ENCODE data around the gene CTDNEP1.
A peak's percentile ranks its signal among the peaks of the same experiment; 100 is the strongest.

CTDNEP1 gene

GRCh38 chr17:7284911-7285310 lies 33.4 kb upstream of the CTDNEP1 start:
- Histone ChIP-seq H3K27ac (ENCODE audit: insufficient read depth in 1 of 2, low read depth in 1 of 2, low read length in 2 of 2, poor library complexity in 1 of 2, severe bottlenecking in 2 of 2) (no peak overlapping the region), H3K36me3 (ENCODE audit: control insufficient read depth in 4 of 4, insufficient read depth in 4 of 4, low read length in 3 of 4) (peaks cover 0 to 5% (median 0%) of the 10 kb centered on the region in 4 experiments), H3K9me3 (ENCODE audit: control extremely low read depth in 1 of 5, control insufficient read depth in 4 of 5, insufficient read depth in 2 of 5, low read depth in 1 of 5, low read length in 4 of 5) (no peaks in the 10 kb centered on the region), H3K4me1 (ENCODE audit: control extremely low read depth in 1 of 4, control insufficient read depth in 4 of 4, insufficient read depth in 4 of 4, low read length in 3 of 4) (peaks cover 0 to 47% (median 41%) of the 10 kb centered on the region in 4 experiments), H3K27me3 (replicated peaks in 2 of 5; ENCODE audit: control insufficient read depth in 4 of 5, insufficient read depth in 5 of 5, low read length in 4 of 5) (no peaks in the 10 kb centered on the region), H3K4me3 (ENCODE audit: control insufficient read depth in 1 of 7, extremely low read depth in 1 of 7, insufficient read depth in 4 of 7, low read depth in 2 of 7, low read length in 6 of 7) (no peak overlapping the region)
- 95% methylated on average over 9 of the region's 16 CpGs for WGBS (ENCODE audit: insufficient coverage)
- DNase-seq: no peak
- CTCF ChIA-PET: interaction anchor here (1.0 to 6.5 kb wide), 6 partner anchors 7 to 62 kb away, joined by 3 to 46 read pairs (median 6); partner anchors contain the start of gene ACAP1
- POLR2A ChIA-PET: no interaction called here

GRCh38 chr17:7283471-7284216 lies 32.1 kb upstream of the CTDNEP1 start:
- ChIA-PET CTCF (interaction anchor here (0.8 to 6.5 kb wide), 6 partner anchors 8 to 53 kb away, joined by 3 to 65 read pairs (median 24); partner anchors contain the start of gene ACAP1), POLR2A (no interaction called here)
- no peak overlapping the region for H3K27ac ChIP-seq (ENCODE audit: insufficient read depth in 1 of 2, low read depth in 1 of 2, low read length in 2 of 2, poor library complexity in 1 of 2, severe bottlenecking in 2 of 2)
- H3K4me3 ChIP-seq (ENCODE audit: control insufficient read depth in 1 of 7, extremely low read depth in 1 of 7, insufficient read depth in 4 of 7, low read depth in 2 of 7, low read length in 6 of 7): no peak overlapping the region
- 80% methylated on average over 9 of the region's 18 CpGs for WGBS (ENCODE audit: insufficient coverage)
- peaks cover 0 to 5% (median 0%) of the 10 kb centered on the region in 4 experiments for H3K36me3 ChIP-seq (ENCODE audit: control insufficient read depth in 4 of 4, insufficient read depth in 4 of 4, low read length in 3 of 4)
- H3K9me3 ChIP-seq (ENCODE audit: control extremely low read depth in 1 of 5, control insufficient read depth in 4 of 5, insufficient read depth in 2 of 5, low read depth in 1 of 5, low read length in 4 of 5): no peaks in the 10 kb centered on the region
- no peaks in the 10 kb centered on the region for H3K27me3 ChIP-seq (replicated peaks in 2 of 5; ENCODE audit: control insufficient read depth in 4 of 5, insufficient read depth in 5 of 5, low read length in 4 of 5)
- DNase-seq: peak in 1 of 3 donors; percentile 20
- H3K4me1 ChIP-seq (ENCODE audit: control extremely low read depth in 1 of 4, control insufficient read depth in 4 of 4, insufficient read depth in 4 of 4, low read length in 3 of 4): peaks cover 0 to 47% (median 41%) of the 10 kb centered on the region in 4 experiments

DNA sequence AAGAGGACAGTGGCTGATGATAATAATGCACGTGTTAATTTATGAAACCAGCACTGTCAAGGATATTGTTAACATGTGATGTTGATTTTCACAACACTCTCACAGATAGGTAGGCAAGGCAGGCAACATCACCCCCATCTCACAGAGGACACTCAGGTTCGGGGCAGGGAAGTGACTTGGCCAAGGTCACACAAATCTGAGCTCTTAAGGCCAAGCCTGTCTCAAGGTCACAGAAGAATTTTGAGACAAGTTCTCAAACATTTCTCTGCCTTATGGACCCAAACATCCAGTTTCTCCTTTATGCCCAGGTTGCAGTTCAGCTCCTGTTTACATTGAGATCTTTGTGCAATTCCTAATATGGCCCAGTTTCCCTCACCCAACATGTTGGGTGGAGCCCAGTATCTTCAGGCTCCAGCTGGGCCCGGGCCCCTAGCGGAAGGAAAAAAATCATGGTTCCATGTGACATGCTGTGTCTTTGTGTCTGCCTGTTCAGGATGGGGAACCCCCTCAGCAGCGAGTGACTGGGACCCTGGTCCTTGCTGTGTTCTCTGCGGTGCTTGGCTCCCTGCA lies 31.3 kb upstream of the CTDNEP1 start:
- Histone ChIP-seq H3K36me3 (ENCODE audit: control insufficient read depth in 4 of 4, insufficient read depth in 4 of 4, low read length in 3 of 4) (peaks cover 0 to 5% (median 0%) of the 10 kb centered on the region in 4 experiments), H3K4me3 (ENCODE audit: control insufficient read depth in 1 of 7, extremely low read depth in 1 of 7, insufficient read depth in 4 of 7, low read depth in 2 of 7, low read length in 6 of 7) (peak overlapping the region in 4 of 7 experiments; percentile 62 to 73 (median 68)), H3K27ac (ENCODE audit: insufficient read depth in 1 of 2, low read depth in 1 of 2, low read length in 2 of 2, poor library complexity in 1 of 2, severe bottlenecking in 2 of 2) (no peak overlapping the region), H3K27me3 (replicated peaks in 2 of 5; ENCODE audit: control insufficient read depth in 4 of 5, insufficient read depth in 5 of 5, low read length in 4 of 5) (no peaks in the 10 kb centered on the region), H3K4me1 (ENCODE audit: control extremely low read depth in 1 of 4, control insufficient read depth in 4 of 4, insufficient read depth in 4 of 4, low read length in 3 of 4) (peaks cover 0 to 47% (median 41%) of the 10 kb centered on the region in 4 experiments), H3K9me3 (ENCODE audit: control extremely low read depth in 1 of 5, control insufficient read depth in 4 of 5, insufficient read depth in 2 of 5, low read depth in 1 of 5, low read length in 4 of 5) (no peaks in the 10 kb centered on the region)
- 59% methylated on average over 5 of the region's 6 CpGs for WGBS (ENCODE audit: insufficient coverage)
- POLR2A ChIA-PET: no interaction called here
- peak in 2 of 3 donors; percentile 66 to 78 for DNase-seq
- CTCF ChIA-PET: interaction anchor here (0.8 to 6.5 kb wide), 5 partner anchors 9 to 54 kb away, joined by 3 to 65 read pairs (median 3); no protein-coding TSS in a partner anchor

- H3K4me3 ChIP-seq (ENCODE audit: control insufficient read depth in 1 of 7, extremely low read depth in 1 of 7, insufficient read depth in 4 of 7, low read depth in 2 of 7, low read length in 6 of 7): peak overlapping the region in 6 of 7 experiments; percentile 9 to 73 (median 63)
- H3K27me3 ChIP-seq (replicated peaks in 2 of 5; ENCODE audit: control insufficient read depth in 4 of 5, insufficient read depth in 5 of 5, low read length in 4 of 5): no peaks in the 10 kb centered on the region
- H3K36me3 ChIP-seq (ENCODE audit: control insufficient read depth in 4 of 4, insufficient read depth in 4 of 4, low read length in 3 of 4): peaks cover 0 to 5% (median 0%) of the 10 kb centered on the region in 4 experiments
- WGBS (ENCODE audit: insufficient coverage): 1% methylated on average over 29 of the region's 43 CpGs
- no peak overlapping the region for H3K27ac ChIP-seq (ENCODE audit: insufficient read depth in 1 of 2, low read depth in 1 of 2, low read length in 2 of 2, poor library complexity in 1 of 2, severe bottlenecking in 2 of 2)
- CTCF ChIA-PET: interaction anchor here (1.0 to 6.5 kb wide), 5 partner anchors 10 to 66 kb away, joined by 3 to 65 read pairs (median 9); no protein-coding TSS in a partner anchor
- no peaks in the 10 kb centered on the region for H3K9me3 ChIP-seq (ENCODE audit: control extremely low read depth in 1 of 5, control insufficient read depth in 4 of 5, insufficient read depth in 2 of 5, low read depth in 1 of 5, low read length in 4 of 5)
- POLR2A ChIA-PET: interaction anchor here (0.6 kb wide), 1 partner anchor 9 kb away, joined by 3 read pairs; no protein-coding TSS in a partner anchor
- H3K4me1 ChIP-seq (ENCODE audit: control extremely low read depth in 1 of 4, control insufficient read depth in 4 of 4, insufficient read depth in 4 of 4, low read length in 3 of 4): peaks cover 0 to 45% (median 41%) of the 10 kb centered on the region in 4 experiments
- peak in 2 of 3 donors; percentile 37 to 52 for DNase-seq
Measured at GRCh38 chr17:7281953-7282751, 30.6 kb upstream of the CTDNEP1 start.

- H3K4me3 ChIP-seq (ENCODE audit: control insufficient read depth in 1 of 7, extremely low read depth in 1 of 7, insufficient read depth in 4 of 7, low read depth in 2 of 7, low read length in 6 of 7): peak within 1 kb of the TSS; percentile 10 to 73 (median 62)
- 0% methylated on average over 54 of the region's 71 CpGs for WGBS (ENCODE audit: insufficient coverage)
- no peaks in the 10 kb centered on the region for H3K9me3 ChIP-seq (ENCODE audit: control extremely low read depth in 1 of 5, control insufficient read depth in 4 of 5, insufficient read depth in 2 of 5, low read depth in 1 of 5, low read length in 4 of 5)
- H3K36me3 ChIP-seq (ENCODE audit: control insufficient read depth in 4 of 4, insufficient read depth in 4 of 4, low read length in 3 of 4): peaks cover 0 to 5% (median 0%) of the 10 kb centered on the region in 4 experiments
- H3K27ac ChIP-seq (ENCODE audit: insufficient read depth in 1 of 2, low read depth in 1 of 2, low read length in 2 of 2, poor library complexity in 1 of 2, severe bottlenecking in 2 of 2): no peak within 1 kb of the TSS
- H3K27me3 ChIP-seq (replicated peaks in 2 of 5; ENCODE audit: control insufficient read depth in 4 of 5, insufficient read depth in 5 of 5, low read length in 4 of 5): peaks cover 0 to 2% (median 0%) of the 10 kb centered on the region in 5 experiments
- POLR2A ChIA-PET: interaction anchor here (0.6 to 0.9 kb wide), 3 partner anchors 10 to 39 kb away, joined by 3 to 5 read pairs (median 3); no protein-coding TSS in a partner anchor
- peaks cover 0 to 38% (median 36%) of the 10 kb centered on the region in 4 experiments for H3K4me1 ChIP-seq (ENCODE audit: control extremely low read depth in 1 of 4, control insufficient read depth in 4 of 4, insufficient read depth in 4 of 4, low read length in 3 of 4)
- peak; percentile 85 to 86 (median 86) for DNase-seq
- CTCF ChIA-PET: interaction anchor here (0.9 to 6.5 kb wide), 8 partner anchors 11 to 67 kb away, joined by 3 to 65 read pairs (median 8); partner anchors contain the start of genes ACADVL and ACAP1
Measured at GRCh38 chr17:7281074-7281952, 29.8 kb upstream of the CTDNEP1 start, which contains the start of gene SLC2A4. Gene SLC2A4 (plus strand): TSS chr17:7281718. CDS start chr17:7281935, 217 bp downstream.
